Right atrium auricular region (tissue), 2 donors: ENCODE results near the gene FKBP15. TPM values are rescaled to one million over a fixed set of nuclear protein-coding genes. Genes with fewer than 3 reads are reported as not detected.

ENCODE experiments used
- DNase-seq: peaks from one replicate; pipeline ENCODE4 v3.0.0-alpha.2; 2019; ENCODE audit warnings: low spot score
- H3K27ac ChIP-seq, 2 donors: fragments of 200-600 bp; sonication (generic); 1 replicate in 1 of 2; 2 replicates in 1 of 2; pipeline ENCODE4 v1.5.1; 2016 to 2019
- H3K27me3 ChIP-seq, 2 donors: fragments of 200-600 bp; sonication (generic); one replicate each; pipeline versions ENCODE4 v1.5.1 to v1.6.0; 2017 to 2019
- H3K36me3 ChIP-seq: fragments of 200-600 bp; sonication (generic); one replicate; pipeline ENCODE4 v1.5.1; 2016
- H3K4me1 ChIP-seq, 2 donors: fragments of 200-600 bp; sonication (generic); one replicate each; pipeline versions ENCODE4 v1.5.1 to v1.6.0; 2017 to 2019
- H3K4me3 ChIP-seq, 2 donors: fragments of 200-600 bp; sonication (generic); 1 replicate in 1 of 2; 2 replicates in 1 of 2; pipeline ENCODE4 v1.5.1; 2017 to 2019; ENCODE audit warnings: mild to moderate bottlenecking in 1 of 2, moderate library complexity in 1 of 2
- H3K9me3 ChIP-seq, 2 donors: fragments of 200-600 bp; sonication (generic); one replicate each; pipeline ENCODE4 v1.5.1; 2019
- total RNA-seq, 2 donors: library from RNA; depleted of rRNA; stranded (reverse); fragments of >200 nt; gene quantifications; one replicate each; pipeline ENCODE4 v1.1.0, GENCODE V29; 2016
- TF ChIP-seq, protein P1 (sequence below), 2 donors: fragments of 200-600 bp; sonication (generic); IDR thresholded peaks; one replicate each; pipeline ENCODE4 v1.5.1; 2019; ENCODE audit warnings: antibody characterized with exemption in 2 of 2

The FKBP15 gene
- total RNA-seq, 2 donors from 2014 or later: 14.7 to 16.6 TPM

DNA sequence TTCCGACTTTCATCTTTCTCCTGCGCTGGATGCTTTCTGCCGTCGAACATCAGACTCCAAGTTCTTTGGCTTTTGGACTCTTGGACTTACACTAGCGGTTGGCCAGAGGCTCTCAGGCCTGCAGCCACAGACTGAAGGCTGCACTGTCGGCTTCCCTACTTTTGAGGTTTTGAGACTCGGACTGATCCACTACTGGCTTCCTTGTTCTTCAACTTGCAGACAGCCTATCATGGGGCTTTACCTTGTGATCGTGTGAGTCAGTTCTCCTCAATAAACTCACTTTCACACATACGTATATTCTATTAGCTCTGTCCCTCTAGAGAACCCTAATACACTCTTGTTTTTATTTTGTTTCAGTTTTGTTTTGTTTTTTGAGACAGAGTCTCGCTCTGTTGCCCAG is 10.3 kb downstream of the FKBP15 start:
- Histone ChIP-seq H3K4me3 (no peak overlapping the region), H3K4me1 (no peaks in the 10 kb centered on the region), H3K9me3 (no peaks in the 10 kb centered on the region), H3K27me3 (no peaks in the 10 kb centered on the region), H3K36me3 (peaks cover 51% of the 10 kb centered on the region), H3K27ac (no peak overlapping the region)
- DNase-seq: no peak
- TF ChIP-seq, protein P1, sequence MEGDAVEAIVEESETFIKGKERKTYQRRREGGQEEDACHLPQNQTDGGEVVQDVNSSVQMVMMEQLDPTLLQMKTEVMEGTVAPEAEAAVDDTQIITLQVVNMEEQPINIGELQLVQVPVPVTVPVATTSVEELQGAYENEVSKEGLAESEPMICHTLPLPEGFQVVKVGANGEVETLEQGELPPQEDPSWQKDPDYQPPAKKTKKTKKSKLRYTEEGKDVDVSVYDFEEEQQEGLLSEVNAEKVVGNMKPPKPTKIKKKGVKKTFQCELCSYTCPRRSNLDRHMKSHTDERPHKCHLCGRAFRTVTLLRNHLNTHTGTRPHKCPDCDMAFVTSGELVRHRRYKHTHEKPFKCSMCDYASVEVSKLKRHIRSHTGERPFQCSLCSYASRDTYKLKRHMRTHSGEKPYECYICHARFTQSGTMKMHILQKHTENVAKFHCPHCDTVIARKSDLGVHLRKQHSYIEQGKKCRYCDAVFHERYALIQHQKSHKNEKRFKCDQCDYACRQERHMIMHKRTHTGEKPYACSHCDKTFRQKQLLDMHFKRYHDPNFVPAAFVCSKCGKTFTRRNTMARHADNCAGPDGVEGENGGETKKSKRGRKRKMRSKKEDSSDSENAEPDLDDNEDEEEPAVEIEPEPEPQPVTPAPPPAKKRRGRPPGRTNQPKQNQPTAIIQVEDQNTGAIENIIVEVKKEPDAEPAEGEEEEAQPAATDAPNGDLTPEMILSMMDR (IDR thresholded peaks at IDR 0.05): no peak

DNA sequence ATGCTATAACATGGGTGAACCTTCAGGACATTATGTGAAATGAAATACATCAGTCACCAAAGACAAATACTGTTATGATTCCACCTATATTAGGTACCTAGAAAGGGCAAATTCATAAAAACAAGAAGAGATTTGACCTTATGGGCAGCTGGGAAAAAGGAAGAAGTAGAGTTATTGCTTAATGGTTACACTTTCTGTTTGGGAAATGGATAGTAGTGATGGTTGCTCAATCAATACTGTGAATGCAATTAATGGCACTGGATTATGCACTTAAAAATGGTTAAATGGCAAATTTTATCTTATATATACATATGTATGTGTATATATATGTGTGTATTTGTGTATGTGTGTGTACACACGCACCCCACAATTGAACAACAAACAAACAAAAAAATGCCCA is 15.2 kb downstream of the FKBP15 start:
- TF ChIP-seq, protein P1 (IDR thresholded peaks at IDR 0.05): no peak
- no peak overlapping the region for H3K27ac ChIP-seq

DNA sequence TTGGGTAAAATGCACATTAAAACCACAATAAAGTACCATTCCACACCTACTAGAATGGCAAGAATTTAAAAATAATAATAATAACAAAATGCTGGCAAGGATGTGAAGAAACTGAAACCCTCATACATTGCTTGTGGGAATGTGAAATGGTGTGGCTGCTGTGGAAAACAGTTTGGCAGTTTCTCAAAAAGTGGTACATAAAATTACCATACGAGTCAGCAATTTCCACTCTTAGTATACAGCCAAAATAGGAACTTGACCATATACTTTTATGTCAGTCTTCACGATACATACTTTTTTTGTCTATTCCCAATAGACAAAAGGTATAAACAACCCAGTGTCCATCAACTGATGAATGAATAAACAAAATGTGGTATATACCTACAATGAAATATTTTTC is 15.6 kb downstream of the FKBP15 start:
- TF ChIP-seq, protein P1 (IDR thresholded peaks at IDR 0.05): no peak
- no peak for DNase-seq
- no peak overlapping the region for H3K4me3 ChIP-seq
- no peaks in the 10 kb centered on the region for H3K4me1 ChIP-seq
- H3K27ac ChIP-seq: no peak overlapping the region
- no peaks in the 10 kb centered on the region for H3K9me3 ChIP-seq
- no peaks in the 10 kb centered on the region for H3K27me3 ChIP-seq
- peaks cover 81% of the 10 kb centered on the region for H3K36me3 ChIP-seq

More for the DNA sequence above, 15.2 kb downstream of the FKBP15 start:
- no peak for DNase-seq
- no peaks in the 10 kb centered on the region for H3K9me3 ChIP-seq
- peaks cover 83% of the 10 kb centered on the region for H3K36me3 ChIP-seq
- H3K27me3 ChIP-seq: no peaks in the 10 kb centered on the region
- H3K4me3 ChIP-seq: no peak overlapping the region
- no peaks in the 10 kb centered on the region for H3K4me1 ChIP-seq

DNA sequence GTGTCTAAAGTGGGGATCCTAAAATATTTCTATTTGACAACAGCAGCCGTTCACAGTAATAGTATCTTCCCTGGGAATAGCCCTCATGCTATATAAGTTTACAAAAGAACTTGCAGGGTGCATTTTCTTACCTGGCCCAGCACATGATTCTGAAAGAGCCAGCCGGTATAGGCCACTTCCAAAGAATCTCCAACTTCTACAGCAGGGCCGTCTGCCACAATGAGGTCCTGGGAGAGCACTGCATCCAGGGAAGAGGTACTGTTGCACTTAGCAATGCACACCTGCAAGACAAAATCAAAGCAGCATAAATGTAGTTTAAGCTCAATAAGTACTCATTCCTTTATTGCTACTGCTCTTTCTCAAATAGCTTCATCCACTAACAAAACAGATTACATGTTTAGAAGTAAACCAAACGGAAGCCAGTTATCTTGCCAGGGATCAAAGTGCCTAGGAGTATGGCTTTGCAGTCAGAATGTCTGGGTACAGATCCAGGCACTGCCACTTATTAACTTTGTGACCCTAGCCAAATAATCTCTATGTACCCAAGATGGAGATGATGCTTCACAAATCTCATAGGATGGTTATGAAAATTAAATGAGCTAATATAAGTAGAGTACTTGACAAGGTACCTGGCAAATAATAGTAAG is 21.3 kb downstream of the FKBP15 start:
- DNase-seq: no peak
- no peaks in the 10 kb centered on the region for H3K9me3 ChIP-seq
- no peaks in the 10 kb centered on the region for H3K4me1 ChIP-seq
- no peak overlapping the region for H3K27ac ChIP-seq
- H3K4me3 ChIP-seq: no peak overlapping the region
- TF ChIP-seq, protein P1 (IDR thresholded peaks at IDR 0.05): no peak
- H3K27me3 ChIP-seq: no peaks in the 10 kb centered on the region
- H3K36me3 ChIP-seq: peaks cover 69% of the 10 kb centered on the region

DNA sequence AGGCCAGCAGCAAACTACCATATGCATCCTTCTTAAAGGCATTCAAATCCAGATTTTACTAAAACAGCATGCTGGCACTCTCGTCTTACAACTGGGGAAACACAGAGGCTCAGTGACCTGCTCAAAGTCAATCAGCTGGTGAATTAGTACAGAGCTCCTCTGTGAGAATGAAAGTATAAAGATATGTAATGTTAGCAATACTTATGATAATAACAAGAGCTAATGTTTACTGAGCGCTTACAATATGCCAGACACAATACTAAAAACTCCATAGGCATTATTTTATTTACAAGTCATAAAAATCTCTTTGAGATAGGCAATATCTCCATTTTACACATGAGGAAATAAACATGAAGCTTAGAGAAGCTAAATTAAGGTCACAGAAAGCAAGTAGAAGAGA is 28.6 kb downstream of the FKBP15 start:
- Histone ChIP-seq H3K4me3 (no peak overlapping the region), H3K27me3 (no peaks in the 10 kb centered on the region), H3K27ac (no peak overlapping the region), H3K9me3 (no peaks in the 10 kb centered on the region), H3K4me1 (no peaks in the 10 kb centered on the region), H3K36me3 (peaks cover 50% of the 10 kb centered on the region)
- TF ChIP-seq, protein P1 (IDR thresholded peaks at IDR 0.05): no peak
- DNase-seq: no peak
